GM12878 (cell line): ENCODE results near the gene MPC2. TPM values are rescaled to one million over a fixed set of nuclear protein-coding genes. Genes with fewer than 3 reads are reported as not detected.
"Not testable (repeated sequence)": the region's sequence is repeated elsewhere in the genome, so short reads cannot be mapped to it uniquely, and the experiment has no call there.

Experiments
- ATAC-seq: fragments of 200-7000 bp; cut with Tn5 transposase; 3 replicates; pipeline ENCODE4 v1.9.1; 2020; ENCODE audit warnings: mild to moderate bottlenecking, moderate library complexity
- BruUV-seq: library from RNA; stranded (reverse); fragments of 400-500 nt; replicated peaks from 2 replicates; lab custom pipeline; 2021; lab: Mats Ljungman, UMichigan
- CTCF ChIA-PET: fragments of 300-600 bp; sonication (Branson Sonifier 250); formaldehyde crosslinking; extraction: SDS; loops from one replicate; lab custom pipeline; 2021; ENCODE audit warnings: inconsistent platforms; lab: Yijun Ruan, JAX
- POLR2A ChIA-PET: fragments of 350-600 bp; formaldehyde crosslinking; extraction: SDS; loops from one replicate; lab custom pipeline; 2021; ENCODE audit warnings: inconsistent platforms; lab: Charles Lee
- RAD21 ChIA-PET: fragments of 300-600 bp; sonication (Branson Sonifier 250); formaldehyde crosslinking; loops from one replicate; lab custom pipeline; 2023; ENCODE audit warnings: antibody characterized with exemption; ENCODE audit not compliant: unreplicated experiment; lab: Charles Lee
- SMC1A ChIA-PET: fragments of 300-600 bp; sonication (Branson Sonifier 250); formaldehyde crosslinking; loops from one replicate; lab custom pipeline; 2023; ENCODE audit not compliant: unreplicated experiment, uncharacterized antibody; lab: Charles Lee
- DNase-seq: peaks from one replicate; pipeline ENCODE4 v3.0.0-alpha.2; 2011; ENCODE audit warnings: low read depth, low spot score
- FAIRE-seq: peaks from 3 replicates; lab custom pipeline; 2011; peaks lifted over from hg19 to GRCh38; lab: Jason Lieb, UNC
- H2AFZ ChIP-seq: 2 replicates; pipeline ENCODE4 v1.6.0; 2011; ENCODE audit warnings: low read depth, low read length, control low read depth; ENCODE audit not compliant: control insufficient read depth
- H3K27ac ChIP-seq: 2 replicates; pipeline ENCODE4 v1.5.1; 2011; ENCODE audit warnings: control low read depth; ENCODE audit not compliant: control insufficient read depth, insufficient read depth
- H3K27me3 ChIP-seq, 2 experiments: replicated peaks in 1 of 2; 2 replicates each; pipeline versions ENCODE4 v1.6.0 to v1.6.1; 2011; ENCODE audit warnings: low read length in 1 of 2; ENCODE audit not compliant: control insufficient read depth in 2 of 2, insufficient read depth in 2 of 2
- H3K36me3 ChIP-seq, 2 experiments: 2 replicates each; pipeline ENCODE4 v1.5.1; 2011; ENCODE audit warnings: low read length in 1 of 2; ENCODE audit not compliant: control insufficient read depth in 2 of 2, insufficient read depth in 2 of 2
- H3K4me1 ChIP-seq: 2 replicates; pipeline ENCODE4 v1.6.1; 2011; ENCODE audit warnings: mild to moderate bottlenecking, low read length, moderate library complexity, mixed read lengths; ENCODE audit not compliant: control insufficient read depth, insufficient read depth
- H3K4me2 ChIP-seq: 2 replicates; pipeline ENCODE4 v1.6.0; 2011; ENCODE audit warnings: control low read depth; ENCODE audit not compliant: control insufficient read depth, insufficient read depth
- H3K4me3 ChIP-seq: fragments of 200-600 bp; sonication (generic); 2 replicates; pipeline ENCODE4 v1.5.1; 2016
- H3K79me2 ChIP-seq: 2 replicates; pipeline ENCODE4 v1.6.0; 2011; ENCODE audit warnings: low read length; ENCODE audit not compliant: control insufficient read depth, insufficient read depth
- H3K9ac ChIP-seq: 2 replicates; pipeline ENCODE4 v1.8.0; 2011; ENCODE audit warnings: low read length, control low read depth, mixed read lengths; ENCODE audit not compliant: control insufficient read depth, insufficient read depth
- H3K9me3 ChIP-seq: replicated peaks from 3 replicates; pipeline ENCODE4 v1.5.1; 2011; ENCODE audit warnings: mild to moderate bottlenecking, low read length; ENCODE audit not compliant: control insufficient read depth, insufficient read depth
- H4K20me1 ChIP-seq: 2 replicates; pipeline ENCODE4 v1.6.0; 2011; ENCODE audit not compliant: control insufficient read depth, insufficient read depth
- IKZF1 ChIP-seq: fragments of 450-650 bp; conservative IDR thresholded peaks from 2 replicates; pipeline ENCODE4 v1.6.1; 2017; ENCODE audit warnings: antibody characterized with exemption, mild to moderate bottlenecking
- WGBS: methylation state at CpG from one replicate; pipeline ENCODE4 v1.1.6; 2016; ENCODE audit warnings: low lambda C conversion rate; ENCODE audit not compliant: insufficient replicate concordance, insufficient coverage; ENCODE audit errors: missing lambda C conversion rate; 5-methylcytosine and 5-hydroxymethylcytosine counted together
- in situ Hi-C: fragments of 300-500 bp; cut with MboI; formaldehyde crosslinking; loops from 9 replicates; pipeline ENCODE4 v1.14.3; 2018; ENCODE audit warnings: mixed read lengths
- intact Hi-C: fragments of 100-400 bp; cut with micrococcal nuclease; formaldehyde crosslinking; loops from one replicate; pipeline ENCODE4 v1.14.2; 2022; ENCODE audit not compliant: unreplicated experiment
- polyA plus RNA-seq, 11 experiments: library from polyadenylated mRNA; depleted of rRNA in 4 of 11; unstranded in 6 of 11; stranded (reverse) in 5 of 11; fragments of >200 nt; fragmentation: Nextera tagmentation in 4 of 11; fragmentation: Illumina TruSeq in 1 of 11; extraction: Ambion mirVana in 4 of 11; extraction: Trizol in 1 of 11; gene quantifications; 1 replicate in 1 of 11; 2 replicates in 10 of 11; pipeline versions ENCODE4 v1.2.1 to v1.2.3, GENCODE V29; 2011 to 2016; ENCODE audit warnings: inconsistent platforms in 2 of 11, missing spikeins in 2 of 11, low read depth in 1 of 11
- total RNA-seq, 4 experiments: library from RNA; depleted of rRNA in 3 of 4; stranded (reverse); fragments of >200 nt in 3 of 4; fragmentation: Illumina TruSeq in 1 of 4; extraction: Trizol in 1 of 4; gene quantifications; 2 replicates each; pipeline versions ENCODE4 v1.2.1 to v1.2.3, GENCODE V29; 2013 to 2021
- TF ChIP-seq, protein P1 (sequence below): fragments of 450-650 bp; formaldehyde crosslinking; IDR thresholded peaks from 2 replicates; pipeline ENCODE4 v1.4.0; 2022; ENCODE audit warnings: mild to moderate bottlenecking, moderate library complexity

MPC2 gene
- total and polyA plus RNA-seq, 10 of the 15 experiments (the other 5 are each of a cell fraction or from before 2014, with no cell fraction given) = 22.5 to 164 (median 63.3) TPM

DNA sequence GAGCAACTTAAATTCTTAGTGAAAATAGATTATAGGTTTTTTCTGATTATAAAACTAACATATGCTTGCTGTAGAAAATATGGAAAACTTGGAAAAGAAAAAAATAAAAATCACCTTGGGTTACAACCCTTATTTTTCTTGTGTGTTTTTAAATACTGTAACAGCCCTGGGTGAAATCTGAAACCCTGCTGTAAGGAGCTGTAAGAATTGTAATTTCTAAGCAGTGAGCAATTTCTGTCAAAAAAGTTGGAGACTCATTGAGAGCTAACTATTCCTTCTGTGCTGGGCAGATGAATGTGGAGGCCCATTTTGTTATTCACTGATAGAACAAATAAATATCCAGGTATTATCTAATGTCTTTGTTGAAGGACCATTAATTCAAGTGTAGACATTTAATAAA, 65.5 kb downstream of the MPC2 start (continued):
- TF ChIP-seq, protein P1, sequence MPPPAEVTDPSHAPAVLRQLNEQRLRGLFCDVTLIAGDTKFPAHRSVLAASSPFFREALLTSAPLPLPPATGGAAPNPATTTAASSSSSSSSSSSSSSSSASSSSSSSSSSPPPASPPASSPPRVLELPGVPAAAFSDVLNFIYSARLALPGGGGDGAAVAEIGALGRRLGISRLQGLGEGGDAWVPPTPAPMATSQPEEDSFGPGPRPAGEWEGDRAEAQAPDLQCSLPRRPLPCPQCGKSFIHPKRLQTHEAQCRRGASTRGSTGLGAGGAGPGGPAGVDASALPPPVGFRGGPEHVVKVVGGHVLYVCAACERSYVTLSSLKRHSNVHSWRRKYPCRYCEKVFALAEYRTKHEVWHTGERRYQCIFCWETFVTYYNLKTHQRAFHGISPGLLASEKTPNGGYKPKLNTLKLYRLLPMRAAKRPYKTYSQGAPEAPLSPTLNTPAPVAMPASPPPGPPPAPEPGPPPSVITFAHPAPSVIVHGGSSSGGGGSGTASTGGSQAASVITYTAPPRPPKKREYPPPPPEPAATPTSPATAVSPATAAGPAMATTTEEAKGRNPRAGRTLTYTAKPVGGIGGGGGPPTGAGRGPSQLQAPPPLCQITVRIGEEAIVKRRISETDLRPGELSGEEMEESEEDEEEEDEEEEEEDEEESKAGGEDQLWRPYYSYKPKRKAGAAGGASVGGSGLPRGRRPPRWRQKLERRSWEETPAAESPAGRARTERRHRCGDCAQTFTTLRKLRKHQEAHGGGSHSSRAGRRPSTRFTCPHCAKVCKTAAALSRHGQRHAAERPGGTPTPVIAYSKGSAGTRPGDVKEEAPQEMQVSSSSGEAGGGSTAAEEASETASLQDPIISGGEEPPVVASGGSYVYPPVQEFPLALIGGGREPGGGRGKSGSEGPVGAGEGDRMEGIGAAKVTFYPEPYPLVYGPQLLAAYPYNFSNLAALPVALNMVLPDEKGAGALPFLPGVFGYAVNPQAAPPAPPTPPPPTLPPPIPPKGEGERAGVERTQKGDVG (CRISPR knock-in tag) = no peak
- TF ChIP-seq IKZF1 = no peak

DNA sequence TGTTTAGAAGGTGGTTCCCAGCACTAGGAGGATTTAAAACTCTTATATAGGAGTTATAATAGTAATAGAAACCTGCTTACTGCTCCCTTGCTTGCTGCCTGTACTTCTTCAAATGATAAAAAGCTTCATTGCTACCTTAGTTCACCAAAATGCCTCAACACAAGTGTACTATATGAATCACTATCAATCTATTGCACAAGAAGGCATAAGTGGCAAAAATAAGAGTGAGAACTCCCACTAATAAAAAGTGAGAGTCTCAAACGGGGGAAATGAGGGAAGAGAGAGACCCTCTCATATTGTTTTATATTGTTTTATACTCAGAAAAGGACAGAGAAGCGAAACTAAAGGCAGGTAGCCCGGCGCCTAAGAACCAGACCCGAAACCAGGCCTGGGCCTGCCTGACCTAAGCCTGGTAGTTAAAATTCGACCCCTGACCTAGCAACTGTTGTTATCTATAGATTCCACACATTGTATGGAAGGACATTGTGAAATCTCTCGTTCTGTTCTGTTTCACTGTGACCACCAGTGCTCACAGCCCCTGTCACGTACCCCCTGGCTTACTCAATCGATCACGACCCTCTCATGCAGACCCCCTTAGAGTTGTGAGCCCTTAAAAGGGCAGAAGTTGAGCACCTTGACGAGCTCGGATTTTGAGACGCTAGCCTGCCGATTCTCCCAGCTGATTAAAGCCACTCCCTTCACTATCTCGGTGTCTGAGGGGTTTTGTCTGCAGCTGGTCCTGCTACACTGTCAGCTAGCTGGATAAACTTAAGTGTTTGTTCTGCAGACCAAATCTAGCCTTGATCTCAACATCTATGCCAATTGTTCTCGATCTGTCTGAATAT, 67.5 kb downstream of the MPC2 start:
- intact Hi-C loops, H3K4me1 ChIP-seq, DNase-seq, POLR2A ChIA-PET, ATAC-seq, H3K4me2 ChIP-seq, H2AFZ ChIP-seq, H3K36me3 ChIP-seq, in situ Hi-C loops, H3K79me2 ChIP-seq, H3K27me3 ChIP-seq, H3K9ac ChIP-seq, H4K20me1 ChIP-seq, H3K9me3 ChIP-seq, FAIRE-seq, CTCF ChIA-PET, H3K4me3 ChIP-seq, H3K27ac ChIP-seq, BruUV-seq: not testable (repeated sequence)
- ChIA-PET SMC1A (interaction anchor here (1.4 kb wide), 1 partner anchor 213 kb away, joined by 4 read pairs; no protein-coding TSS in a partner anchor), RAD21 (interaction anchor here (0.6 kb wide), 1 partner anchor 180 kb away, joined by 3 read pairs; no protein-coding TSS in a partner anchor)
- 49% methylated on average over 16 of the region's 16 CpGs for WGBS

DNA sequence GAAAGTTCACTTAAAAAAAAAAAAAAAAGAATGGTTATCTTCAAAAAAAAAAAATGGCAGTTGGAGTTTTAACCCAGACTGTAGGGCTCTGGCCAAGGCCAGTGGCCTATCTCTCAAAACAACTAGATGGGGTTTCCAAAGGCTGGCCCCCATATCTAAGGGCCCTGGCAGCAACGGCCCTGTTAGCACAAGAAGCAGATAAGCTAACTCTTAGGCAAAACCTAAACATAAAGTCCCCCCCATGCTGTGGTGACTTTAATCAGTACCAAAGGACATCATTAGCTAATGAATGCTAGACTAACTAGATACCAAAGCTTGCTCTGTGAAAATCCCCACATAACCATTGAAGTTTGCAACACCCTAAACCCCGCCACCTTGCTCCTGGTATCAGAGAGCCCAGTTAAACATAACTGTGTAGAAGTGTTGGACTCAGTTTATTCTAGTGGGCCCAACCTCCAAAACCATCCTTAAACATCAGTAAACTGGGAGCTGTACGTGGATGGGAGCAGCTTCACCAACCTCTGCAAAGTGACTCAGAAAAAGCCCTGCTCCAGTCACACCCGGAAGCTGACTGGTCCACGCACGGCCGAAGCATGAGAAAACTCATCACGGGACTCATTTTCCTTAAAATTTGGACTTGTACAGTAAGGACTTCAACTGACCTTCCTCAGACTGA, 70.0 kb downstream of the MPC2 start:
- ChIA-PET CTCF (interaction anchor here (0.7 to 2.0 kb wide), 2 partner anchors 49 to 216 kb away, joined by 3 to 7 read pairs; no protein-coding TSS in a partner anchor), SMC1A (interaction anchor here (0.6 kb wide), 1 partner anchor 67 kb away, joined by 3 read pairs; no protein-coding TSS in a partner anchor)
- in situ Hi-C loops, H3K4me3 ChIP-seq, RAD21 ChIA-PET, H3K4me2 ChIP-seq, ATAC-seq, H3K4me1 ChIP-seq, H3K9ac ChIP-seq, H3K27me3 ChIP-seq, DNase-seq, H4K20me1 ChIP-seq, H3K27ac ChIP-seq, intact Hi-C loops, H3K36me3 ChIP-seq, H3K79me2 ChIP-seq, FAIRE-seq, POLR2A ChIA-PET, H2AFZ ChIP-seq, H3K9me3 ChIP-seq, BruUV-seq: not testable (repeated sequence)
- 63% methylated on average over 8 of the region's 8 CpGs for WGBS
